Measurements from ENCODE around the gene PTDSS2. TPM values are rescaled to one million over a fixed set of nuclear protein-coding genes. Genes with fewer than 3 reads are reported as not detected.

Gene PTDSS2
- total and polyA plus RNA-seq, 9 of the 15 experiments (the other 6 are each of a cell fraction or from before 2014, with no cell fraction given): 0.45 to 53.9 (median 17.2) TPM

DNA sequence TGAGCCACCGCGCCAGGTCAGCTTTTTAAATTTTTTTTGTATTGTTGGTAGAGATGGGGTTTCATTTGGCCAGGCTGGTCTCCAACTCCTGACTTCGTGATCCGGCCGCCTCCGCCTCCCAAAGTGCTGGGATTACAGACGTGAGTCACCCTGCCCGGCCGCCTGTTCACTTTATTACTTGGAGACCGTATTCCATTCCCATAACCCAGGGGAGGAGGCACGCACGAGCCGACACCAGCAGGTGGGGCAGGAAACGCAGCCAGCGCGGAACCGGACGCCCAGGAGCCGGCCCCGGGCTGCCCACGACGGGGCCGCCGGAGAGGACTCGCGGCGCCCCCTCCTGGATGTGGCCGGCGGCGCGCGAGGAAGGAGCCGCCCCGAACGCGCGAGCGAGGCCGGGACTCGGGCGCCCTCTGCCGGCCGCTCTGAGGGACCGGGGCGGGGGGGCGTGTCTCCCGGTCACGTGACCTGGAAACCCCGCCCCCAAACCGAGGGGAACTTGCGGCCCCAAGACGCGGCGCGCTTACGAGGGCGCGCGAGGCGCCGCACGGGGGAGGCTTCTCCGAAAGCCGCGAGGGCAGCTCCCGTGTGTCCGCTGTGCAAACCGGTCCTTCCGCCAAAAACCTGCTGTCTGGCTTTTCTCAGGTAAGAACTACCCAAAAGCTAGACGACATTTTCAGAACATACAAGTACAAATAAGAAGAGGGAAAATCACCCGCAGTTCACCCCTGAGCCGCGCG, 68.6 kb downstream of the PTDSS2 start (continued):
- TF ChIP-seq, protein P1, sequence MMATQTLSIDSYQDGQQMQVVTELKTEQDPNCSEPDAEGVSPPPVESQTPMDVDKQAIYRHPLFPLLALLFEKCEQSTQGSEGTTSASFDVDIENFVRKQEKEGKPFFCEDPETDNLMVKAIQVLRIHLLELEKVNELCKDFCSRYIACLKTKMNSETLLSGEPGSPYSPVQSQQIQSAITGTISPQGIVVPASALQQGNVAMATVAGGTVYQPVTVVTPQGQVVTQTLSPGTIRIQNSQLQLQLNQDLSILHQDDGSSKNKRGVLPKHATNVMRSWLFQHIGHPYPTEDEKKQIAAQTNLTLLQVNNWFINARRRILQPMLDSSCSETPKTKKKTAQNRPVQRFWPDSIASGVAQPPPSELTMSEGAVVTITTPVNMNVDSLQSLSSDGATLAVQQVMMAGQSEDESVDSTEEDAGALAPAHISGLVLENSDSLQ (IDR thresholded peaks at IDR 0.05): no peak
- TF ChIP-seq MAFF (IDR thresholded peaks at IDR 0.05; ENCODE audit: low read length): no peak
- TF ChIP-seq CAMTA2 (CRISPR knock-in tag; conservative IDR thresholded peaks at IDR 0.05): no peak
- TF ChIP-seq MAFG (tag; conservative IDR thresholded peaks at IDR 0.05): no peak
- no peak for TF ChIP-seq SMARCE1 (IDR thresholded peaks at IDR 0.05)
- TF ChIP-seq MECOM (CRISPR knock-in tag; IDR thresholded peaks at IDR 0.05): no peak
- TF ChIP-seq, protein P2, sequence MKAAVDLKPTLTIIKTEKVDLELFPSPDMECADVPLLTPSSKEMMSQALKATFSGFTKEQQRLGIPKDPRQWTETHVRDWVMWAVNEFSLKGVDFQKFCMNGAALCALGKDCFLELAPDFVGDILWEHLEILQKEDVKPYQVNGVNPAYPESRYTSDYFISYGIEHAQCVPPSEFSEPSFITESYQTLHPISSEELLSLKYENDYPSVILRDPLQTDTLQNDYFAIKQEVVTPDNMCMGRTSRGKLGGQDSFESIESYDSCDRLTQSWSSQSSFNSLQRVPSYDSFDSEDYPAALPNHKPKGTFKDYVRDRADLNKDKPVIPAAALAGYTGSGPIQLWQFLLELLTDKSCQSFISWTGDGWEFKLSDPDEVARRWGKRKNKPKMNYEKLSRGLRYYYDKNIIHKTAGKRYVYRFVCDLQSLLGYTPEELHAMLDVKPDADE (conservative IDR thresholded peaks at IDR 0.05; ENCODE audit: control insufficient read depth, low read depth, low read length): no peak; the same call in none of the 2 replicates
- peak; percentile 23 for TF ChIP-seq TAF1 (IDR thresholded peaks at IDR 0.05; ENCODE audit: control insufficient read depth, extremely low read depth, insufficient read depth, low read length, severe bottlenecking)
- no peak for TF ChIP-seq HMG20A (CRISPR knock-in tag; conservative IDR thresholded peaks at IDR 0.05)
- TF ChIP-seq ZFP1 (CRISPR knock-in tag; IDR thresholded peaks at IDR 0.05): no peak
- TF ChIP-seq RCOR1 (IDR thresholded peaks at IDR 0.05; ENCODE audit: borderline replicate concordance in 1 of 2, low read depth in 2 of 2, low read length in 2 of 2): peak in 1 of 2 experiments; percentile 58; a peak in 1 of 4 replicates
- TF ChIP-seq ZNF41 (CRISPR knock-in tag; conservative IDR thresholded peaks at IDR 0.05): no peak
- TF ChIP-seq, protein P3, sequence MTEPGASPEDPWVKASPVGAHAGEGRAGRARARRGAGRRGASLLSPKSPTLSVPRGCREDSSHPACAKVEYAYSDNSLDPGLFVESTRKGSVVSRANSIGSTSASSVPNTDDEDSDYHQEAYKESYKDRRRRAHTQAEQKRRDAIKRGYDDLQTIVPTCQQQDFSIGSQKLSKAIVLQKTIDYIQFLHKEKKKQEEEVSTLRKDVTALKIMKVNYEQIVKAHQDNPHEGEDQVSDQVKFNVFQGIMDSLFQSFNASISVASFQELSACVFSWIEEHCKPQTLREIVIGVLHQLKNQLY (CRISPR knock-in tag; conservative IDR thresholded peaks at IDR 0.05): no peak
- TF ChIP-seq GTF2A2 (tag; IDR thresholded peaks at IDR 0.05): no peak
- no peak for TF ChIP-seq ASH1L (IDR thresholded peaks at IDR 0.05; ENCODE audit: borderline replicate concordance, low read depth, partially characterized antibody)
- no peak for TF ChIP-seq FOS (IDR thresholded peaks at IDR 0.05; ENCODE audit: extremely low read depth, insufficient read length)
- no peak for TF ChIP-seq FOXJ3 (CRISPR knock-in tag; IDR thresholded peaks at IDR 0.05)
- TF ChIP-seq, protein P4, sequence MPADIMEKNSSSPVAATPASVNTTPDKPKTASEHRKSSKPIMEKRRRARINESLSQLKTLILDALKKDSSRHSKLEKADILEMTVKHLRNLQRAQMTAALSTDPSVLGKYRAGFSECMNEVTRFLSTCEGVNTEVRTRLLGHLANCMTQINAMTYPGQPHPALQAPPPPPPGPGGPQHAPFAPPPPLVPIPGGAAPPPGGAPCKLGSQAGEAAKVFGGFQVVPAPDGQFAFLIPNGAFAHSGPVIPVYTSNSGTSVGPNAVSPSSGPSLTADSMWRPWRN (IDR thresholded peaks at IDR 0.05; ENCODE audit: low read depth): peak; percentile 63; the same call in 1 of the 2 replicates
- TF ChIP-seq, protein P5, sequence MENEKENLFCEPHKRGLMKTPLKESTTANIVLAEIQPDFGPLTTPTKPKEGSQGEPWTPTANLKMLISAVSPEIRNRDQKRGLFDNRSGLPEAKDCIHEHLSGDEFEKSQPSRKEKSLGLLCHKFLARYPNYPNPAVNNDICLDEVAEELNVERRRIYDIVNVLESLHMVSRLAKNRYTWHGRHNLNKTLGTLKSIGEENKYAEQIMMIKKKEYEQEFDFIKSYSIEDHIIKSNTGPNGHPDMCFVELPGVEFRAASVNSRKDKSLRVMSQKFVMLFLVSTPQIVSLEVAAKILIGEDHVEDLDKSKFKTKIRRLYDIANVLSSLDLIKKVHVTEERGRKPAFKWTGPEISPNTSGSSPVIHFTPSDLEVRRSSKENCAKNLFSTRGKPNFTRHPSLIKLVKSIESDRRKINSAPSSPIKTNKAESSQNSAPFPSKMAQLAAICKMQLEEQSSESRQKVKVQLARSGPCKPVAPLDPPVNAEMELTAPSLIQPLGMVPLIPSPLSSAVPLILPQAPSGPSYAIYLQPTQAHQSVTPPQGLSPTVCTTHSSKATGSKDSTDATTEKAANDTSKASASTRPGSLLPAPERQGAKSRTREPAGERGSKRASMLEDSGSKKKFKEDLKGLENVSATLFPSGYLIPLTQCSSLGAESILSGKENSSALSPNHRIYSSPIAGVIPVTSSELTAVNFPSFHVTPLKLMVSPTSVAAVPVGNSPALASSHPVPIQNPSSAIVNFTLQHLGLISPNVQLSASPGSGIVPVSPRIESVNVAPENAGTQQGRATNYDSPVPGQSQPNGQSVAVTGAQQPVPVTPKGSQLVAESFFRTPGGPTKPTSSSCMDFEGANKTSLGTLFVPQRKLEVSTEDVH (IDR thresholded peaks at IDR 0.05; ENCODE audit: low read depth, partially characterized antibody): no peak
- 0 out of 2 replicates have a peak, but pooled peaks have one; percentile 16 for TF ChIP-seq POLR2AphosphoS5 (IDR thresholded peaks at IDR 0.05; ENCODE audit: control insufficient read depth, insufficient read depth, low read depth, low read length)
- 0 out of 2 replicates have a peak, but pooled peaks have one; percentile 5 for TF ChIP-seq BCOR (IDR thresholded peaks at IDR 0.05)
